GM13977 (cell line): ENCODE results near the gene ZNF84.

Source experiments
- DNase-seq: peaks from one replicate; pipeline ENCODE4 v3.0.0; 2012; ENCODE audit warnings: low spot score
- in situ Hi-C: fragments of 300-500 bp; cut with MboI; formaldehyde crosslinking; loops from one replicate; pipeline ENCODE4 v1.12.0; 2022; ENCODE audit warnings: low sequenced_read_pairs, low pct_unique_long_range_greater_than_20kb, mixed read lengths, inconsistent platforms; ENCODE audit not compliant: unreplicated experiment
- TF ChIP-seq, protein P1 (sequence below): IDR thresholded peaks from 2 replicates; pipeline ENCODE4 v1.5.1; 2012; ENCODE audit warnings: mild to moderate bottlenecking, control low read depth; ENCODE audit not compliant: insufficient read depth; ENCODE audit errors: extremely low read depth, missing control alignments

Gene ZNF84

DNA sequence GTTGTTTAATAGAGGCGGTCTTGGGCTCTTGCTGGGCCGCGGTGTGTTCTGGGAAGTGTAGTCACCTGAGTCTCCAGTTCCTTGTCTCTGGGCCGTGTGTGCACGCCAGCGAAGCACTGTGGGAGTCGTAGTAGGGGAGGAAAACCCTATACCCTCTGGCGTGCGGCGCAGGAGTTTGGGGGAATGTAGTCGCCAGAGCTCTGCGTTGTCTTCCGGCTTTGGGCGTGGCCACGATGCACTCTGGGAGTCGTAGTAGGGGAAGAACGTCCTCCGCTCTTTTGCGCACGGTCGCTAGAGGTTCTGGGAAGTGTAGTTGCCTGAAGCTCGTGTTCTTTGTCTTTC, 42.7 kb downstream of the ZNF84 start:
- in situ Hi-C loops, result no loop called here

DNA sequence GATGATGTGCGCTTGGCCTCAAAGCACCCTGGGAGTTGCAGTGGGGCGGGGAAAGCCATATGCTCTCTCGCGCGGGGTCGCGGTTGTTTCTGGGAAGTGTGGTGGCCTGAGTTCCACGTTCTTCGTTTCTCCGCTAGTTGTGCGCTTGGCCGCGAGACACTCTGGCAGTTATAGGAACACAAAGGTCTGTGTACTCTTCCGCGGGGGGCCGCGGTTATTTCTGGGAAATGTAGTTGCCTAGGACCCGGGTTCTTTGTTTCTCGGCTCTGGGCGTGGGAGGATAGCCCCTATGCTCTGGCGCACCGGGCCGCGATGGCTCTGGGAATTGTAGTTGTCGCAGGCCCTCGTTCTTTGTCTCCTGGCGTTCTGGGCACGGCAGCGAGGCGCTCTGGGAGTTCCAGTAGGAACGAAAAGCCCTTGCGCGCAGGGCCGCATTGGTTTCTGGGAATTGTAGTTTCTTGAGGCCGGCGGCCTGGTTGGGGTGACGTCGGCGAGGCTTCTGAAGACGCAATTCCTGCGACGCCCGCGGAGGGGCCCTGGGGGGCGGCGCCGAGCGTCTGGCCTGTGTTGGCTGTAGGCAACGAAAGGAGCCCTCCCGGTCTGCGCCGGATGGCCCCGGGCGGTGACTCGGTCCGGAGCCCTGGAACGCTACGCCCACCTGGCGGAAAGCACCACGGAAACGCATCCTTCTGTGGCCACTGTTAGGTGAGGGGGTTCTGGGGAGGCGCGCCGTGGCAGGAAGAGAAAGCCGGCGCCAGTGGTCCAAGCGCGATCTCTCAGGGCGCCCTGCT, 43.3 kb downstream of the ZNF84 start, which contains the start of gene ZNF140:
TSS of gene ZNF140 (plus strand) at position 556 of the 791 bp plus-strand sequence. CDS start 398 bp downstream, outside the sequence.
- in situ Hi-C loops, result no loop called here
- DNase-seq, result peak; percentile 88
- TF ChIP-seq, protein P1, sequence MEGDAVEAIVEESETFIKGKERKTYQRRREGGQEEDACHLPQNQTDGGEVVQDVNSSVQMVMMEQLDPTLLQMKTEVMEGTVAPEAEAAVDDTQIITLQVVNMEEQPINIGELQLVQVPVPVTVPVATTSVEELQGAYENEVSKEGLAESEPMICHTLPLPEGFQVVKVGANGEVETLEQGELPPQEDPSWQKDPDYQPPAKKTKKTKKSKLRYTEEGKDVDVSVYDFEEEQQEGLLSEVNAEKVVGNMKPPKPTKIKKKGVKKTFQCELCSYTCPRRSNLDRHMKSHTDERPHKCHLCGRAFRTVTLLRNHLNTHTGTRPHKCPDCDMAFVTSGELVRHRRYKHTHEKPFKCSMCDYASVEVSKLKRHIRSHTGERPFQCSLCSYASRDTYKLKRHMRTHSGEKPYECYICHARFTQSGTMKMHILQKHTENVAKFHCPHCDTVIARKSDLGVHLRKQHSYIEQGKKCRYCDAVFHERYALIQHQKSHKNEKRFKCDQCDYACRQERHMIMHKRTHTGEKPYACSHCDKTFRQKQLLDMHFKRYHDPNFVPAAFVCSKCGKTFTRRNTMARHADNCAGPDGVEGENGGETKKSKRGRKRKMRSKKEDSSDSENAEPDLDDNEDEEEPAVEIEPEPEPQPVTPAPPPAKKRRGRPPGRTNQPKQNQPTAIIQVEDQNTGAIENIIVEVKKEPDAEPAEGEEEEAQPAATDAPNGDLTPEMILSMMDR, result peak; percentile 23

More for the DNA sequence above, 42.7 kb downstream of the ZNF84 start:
- TF ChIP-seq, protein P1, result no peak
- peak; percentile 82 for DNase-seq

DNA sequence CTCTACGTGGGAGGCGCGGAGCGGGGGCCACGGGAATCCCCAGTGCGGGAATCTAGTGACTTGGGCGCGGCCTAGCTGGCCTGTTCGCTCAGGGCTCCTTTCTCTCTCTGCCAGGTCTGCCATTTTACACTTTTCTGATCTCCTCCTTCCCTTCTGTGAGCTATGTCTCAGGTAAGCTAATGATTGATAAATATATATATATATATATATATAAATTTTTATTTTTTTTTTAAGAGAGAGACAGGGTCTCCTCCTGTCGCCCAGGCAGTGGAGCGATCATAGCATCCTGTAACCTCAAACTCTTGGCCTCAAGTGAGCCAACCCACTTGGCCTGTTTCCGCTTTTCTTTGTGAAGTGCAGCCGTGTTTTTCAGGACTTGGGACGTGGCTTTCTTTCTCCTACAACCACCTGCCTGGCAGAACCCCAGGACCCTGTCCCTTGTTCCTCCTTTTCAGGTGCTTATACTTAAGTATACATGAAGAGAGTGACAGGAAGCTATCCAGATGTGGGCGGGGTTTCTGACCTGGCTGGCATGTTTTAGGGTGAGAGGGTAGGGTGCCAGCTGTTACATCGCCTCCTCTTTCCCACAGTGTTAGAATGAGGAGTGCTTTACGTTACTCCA, 44.0 kb downstream of the ZNF84 start:
- no peak for DNase-seq
- TF ChIP-seq, protein P1, result no peak
- in situ Hi-C loops, result no loop called here

DNA sequence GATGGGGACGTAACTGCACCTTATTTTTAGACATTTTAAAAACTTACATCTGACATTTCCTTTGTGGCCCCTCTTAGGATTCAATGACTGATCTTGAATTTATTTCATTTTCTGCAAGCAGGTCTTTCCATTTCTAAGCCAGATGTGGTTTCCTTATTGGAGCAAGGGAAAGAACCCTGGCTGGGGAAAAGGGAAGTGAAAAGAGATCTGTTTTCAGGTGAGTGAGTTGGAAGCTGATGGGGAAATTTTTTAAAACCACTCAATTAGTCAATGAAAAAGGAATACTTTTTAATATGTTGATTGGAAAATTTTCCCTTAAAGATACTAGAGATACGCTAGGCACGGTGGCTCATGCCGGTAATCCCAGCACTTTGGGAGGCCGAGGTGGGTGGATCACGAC, 46.0 kb downstream of the ZNF84 start:
- TF ChIP-seq, protein P1, result no peak
- in situ Hi-C loops, result no loop called here
- DNase-seq, result no peak

DNA sequence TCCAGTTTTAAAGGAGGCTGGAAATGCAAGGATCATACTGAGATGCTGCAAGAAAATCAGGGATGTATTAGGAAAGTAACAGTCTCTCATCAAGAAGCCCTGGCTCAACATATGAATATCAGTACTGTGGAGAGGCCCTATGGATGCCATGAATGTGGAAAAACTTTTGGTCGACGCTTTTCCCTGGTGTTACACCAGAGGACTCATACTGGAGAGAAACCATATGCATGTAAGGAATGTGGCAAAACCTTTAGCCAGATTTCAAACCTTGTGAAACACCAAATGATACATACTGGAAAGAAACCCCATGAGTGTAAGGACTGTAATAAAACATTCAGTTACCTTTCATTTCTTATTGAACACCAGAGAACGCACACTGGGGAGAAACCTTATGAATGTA, 68.3 kb downstream of the ZNF84 start:
- no peak for DNase-seq
- TF ChIP-seq, protein P1, result no peak
- in situ Hi-C loops, result no loop called here

DNA sequence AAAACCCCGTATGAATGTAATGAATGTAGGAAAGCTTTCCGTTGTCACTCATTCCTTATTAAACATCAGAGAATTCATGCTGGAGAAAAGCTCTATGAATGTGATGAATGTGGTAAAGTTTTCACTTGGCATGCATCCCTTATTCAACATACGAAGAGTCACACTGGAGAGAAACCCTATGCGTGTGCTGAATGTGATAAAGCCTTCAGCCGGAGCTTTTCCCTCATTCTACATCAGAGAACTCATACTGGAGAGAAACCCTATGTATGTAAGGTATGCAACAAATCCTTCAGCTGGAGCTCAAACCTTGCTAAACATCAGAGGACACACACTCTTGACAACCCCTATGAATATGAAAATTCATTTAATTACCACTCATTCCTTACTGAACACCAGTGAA, 68.9 kb downstream of the ZNF84 start:
- TF ChIP-seq, protein P1, result no peak
- in situ Hi-C loops, result no loop called here
- no peak for DNase-seq
